H1 (cell line): ENCODE measurements around the gene CERS3. TPM values are rescaled to one million over a fixed set of nuclear protein-coding genes. Genes with fewer than 3 reads are reported as not detected.

Source experiments
- CTCF ChIA-PET: fragments of 300-600 bp; sonication (Branson Sonifier 250); formaldehyde crosslinking; loops from one replicate; lab custom pipeline; 2021; ENCODE audit not compliant: partially characterized antibody; lab: Charles Lee
- POLR2A ChIA-PET: fragments of 300-600 bp; sonication (Branson Sonifier 250); formaldehyde crosslinking; loops from one replicate; lab custom pipeline; 2021; ENCODE audit warnings: inconsistent platforms; ENCODE audit not compliant: partially characterized antibody; lab: Charles Lee
- DNase-seq, 2 experiments: peaks; one replicate each; pipeline versions ENCODE4 v3.0.0 to v3.0.0-alpha.2; 2010 to 2022; ENCODE audit warnings: low spot score in 2 of 2, low read depth in 1 of 2, mixed read lengths in 1 of 2
- FAIRE-seq: peaks from 2 replicates; lab custom pipeline; 2011; peaks lifted over from hg19 to GRCh38; lab: Jason Lieb, UNC
- H2AFZ ChIP-seq: 2 replicates; pipeline ENCODE4 v1.8.1; 2012; ENCODE audit warnings: low read length, inconsistent platforms
- H2AK5ac ChIP-seq: 2 replicates; pipeline ENCODE4 v1.6.1; 2013; ENCODE audit warnings: low read depth, low read length
- H2BK120ac ChIP-seq: replicated peaks from 2 replicates; pipeline ENCODE3; 2013; ENCODE audit warnings: low read depth, low read length, inconsistent platforms
- H2BK12ac ChIP-seq: 2 replicates; pipeline ENCODE4 v1.6.1; 2013; ENCODE audit warnings: low read depth, low read length
- H2BK15ac ChIP-seq: 2 replicates; pipeline ENCODE4 v1.6.1; 2013; ENCODE audit warnings: low read length
- H2BK20ac ChIP-seq: 2 replicates; pipeline ENCODE4 v1.6.1; 2013; ENCODE audit warnings: low read length
- H2BK5ac ChIP-seq: 2 replicates; pipeline ENCODE4 v1.6.1; 2013; ENCODE audit warnings: low read depth, low read length
- H3K14ac ChIP-seq: 2 replicates; pipeline ENCODE4 v1.6.1; 2013; ENCODE audit warnings: inconsistent platforms; ENCODE audit not compliant: insufficient read length
- H3K18ac ChIP-seq: 2 replicates; pipeline ENCODE4 v1.6.1; 2013; ENCODE audit warnings: low read length; ENCODE audit errors: extremely low read depth
- H3K23ac ChIP-seq: 2 replicates; pipeline ENCODE4 v1.6.1; 2013; ENCODE audit warnings: inconsistent platforms; ENCODE audit not compliant: insufficient read length
- H3K23me2 ChIP-seq: 2 replicates; pipeline ENCODE4 v1.6.1; 2013; ENCODE audit warnings: low read depth, low read length
- H3K27ac ChIP-seq: 2 replicates; pipeline ENCODE4 v1.6.1; 2011; ENCODE audit warnings: low read depth, low read length, inconsistent platforms
- H3K27me3 ChIP-seq, 4 experiments: replicated peaks in 1 of 4; 1 replicate in 1 of 4; 2 replicates in 3 of 4; pipeline versions ENCODE4 v1.6.1 to v1.8.1; 2011 to 2013; ENCODE audit warnings: low read length in 3 of 4, mild to moderate bottlenecking in 3 of 4, inconsistent platforms in 2 of 4, mixed read lengths in 2 of 4, moderate library complexity in 1 of 4; ENCODE audit not compliant: control insufficient read depth in 3 of 4, insufficient read depth in 3 of 4; ENCODE audit errors: extremely low read depth in 1 of 4
- H3K36me3 ChIP-seq, 4 experiments: 2 replicates each; pipeline versions ENCODE4 v1.6.1 to v1.8.1; 2011 to 2013; ENCODE audit warnings: mild to moderate bottlenecking in 4 of 4, low read length in 3 of 4, moderate library complexity in 2 of 4, control low read depth in 1 of 4, inconsistent platforms in 1 of 4; ENCODE audit not compliant: insufficient read depth in 4 of 4, control insufficient read depth in 2 of 4
- H3K4ac ChIP-seq: replicated peaks from 2 replicates; pipeline ENCODE3; 2013; ENCODE audit warnings: low read length, low read depth, mixed read lengths, inconsistent platforms; ENCODE audit not compliant: insufficient read length
- H3K4me1 ChIP-seq, 4 experiments: replicated peaks in 1 of 4; 1 replicate in 1 of 4; 2 replicates in 3 of 4; pipeline versions ENCODE4 v1.6.1 to v1.8.1; 2011 to 2013; ENCODE audit warnings: low read length in 3 of 4, inconsistent platforms in 2 of 4, mixed read lengths in 1 of 4; ENCODE audit not compliant: insufficient read depth in 4 of 4, control insufficient read depth in 3 of 4
- H3K4me2 ChIP-seq, 2 experiments: 2 replicates each; pipeline versions ENCODE4 v1.6.1 to v1.8.1; 2011 to 2013; ENCODE audit warnings: low read depth in 2 of 2, low read length in 2 of 2, control low read depth in 1 of 2, inconsistent platforms in 1 of 2, mild to moderate bottlenecking in 1 of 2; ENCODE audit not compliant: insufficient read depth in 1 of 2
- H3K4me3 ChIP-seq, 4 experiments: fragments of 200-600, 300-600 bp in 1 of 4; sonication (generic), shearing (Covaris generic), sonication (Bioruptor Twin) in 1 of 4; 2 replicates each; pipeline versions ENCODE4 v1.5.1 to v1.8.1; 2011 to 2016; ENCODE audit warnings: low read length in 4 of 4, low read depth in 3 of 4, control low read depth in 2 of 4, inconsistent platforms in 2 of 4, mild to moderate bottlenecking in 2 of 4, mixed read lengths in 1 of 4, moderate library complexity in 1 of 4; ENCODE audit not compliant: insufficient read depth in 2 of 4; ENCODE audit errors: extremely low read depth in 1 of 4
- H3K56ac ChIP-seq: replicated peaks from 2 replicates; pipeline ENCODE3; 2013; ENCODE audit warnings: low read depth, mild to moderate bottlenecking, mixed read lengths, low read length, inconsistent platforms; ENCODE audit not compliant: insufficient read length
- H3K79me1 ChIP-seq: 2 replicates; pipeline ENCODE4 v1.6.1; 2013; ENCODE audit warnings: low read depth, low read length, control low read depth
- H3K79me2 ChIP-seq, 2 experiments: 2 replicates each; pipeline versions ENCODE4 v1.6.1 to v1.8.1; 2012 to 2013; ENCODE audit warnings: low read length in 2 of 2, mild to moderate bottlenecking in 2 of 2, inconsistent platforms in 1 of 2; ENCODE audit not compliant: insufficient read depth in 2 of 2, control insufficient read depth in 1 of 2
- H3K9ac ChIP-seq, 4 experiments: replicated peaks in 1 of 4; 1 replicate in 1 of 4; 2 replicates in 3 of 4; pipeline versions ENCODE4 v1.6.1 to v1.8.1; 2011 to 2013; ENCODE audit warnings: low read depth in 3 of 4, low read length in 3 of 4, control low read depth in 2 of 4, mild to moderate bottlenecking in 2 of 4, moderate library complexity in 2 of 4, inconsistent platforms in 1 of 4; ENCODE audit errors: extremely low read depth in 1 of 4
- H3K9me3 ChIP-seq, 2 experiments: 2 replicates each; pipeline versions ENCODE4 v1.6.1 to v1.8.1; 2012 to 2013; ENCODE audit warnings: mild to moderate bottlenecking in 2 of 2, moderate library complexity in 2 of 2, control low read depth in 1 of 2, inconsistent platforms in 1 of 2, low read depth in 1 of 2, low read length in 1 of 2, mixed read lengths in 1 of 2; ENCODE audit not compliant: insufficient read depth in 2 of 2
- H4K20me1 ChIP-seq, 2 experiments: replicated peaks in 1 of 2; 2 replicates each; pipeline versions ENCODE3 to v1.8.1; 2011 to 2013; ENCODE audit warnings: inconsistent platforms in 2 of 2, low read length in 2 of 2, mild to moderate bottlenecking in 1 of 2; ENCODE audit not compliant: insufficient read depth in 2 of 2, control insufficient read depth in 1 of 2
- H4K5ac ChIP-seq: 2 replicates; pipeline ENCODE4 v1.6.1; 2013; ENCODE audit warnings: low read length, low read depth, mixed read lengths, inconsistent platforms; ENCODE audit not compliant: insufficient read length
- H4K8ac ChIP-seq: 2 replicates; pipeline ENCODE4 v1.8.0; 2013; ENCODE audit warnings: mild to moderate bottlenecking, moderate library complexity, low read length, inconsistent platforms; ENCODE audit not compliant: insufficient read depth; ENCODE audit errors: extremely low read depth
- H4K91ac ChIP-seq: replicated peaks from 2 replicates; pipeline ENCODE3; 2013; ENCODE audit warnings: low read length, mixed read lengths, inconsistent platforms; ENCODE audit not compliant: insufficient read length
- BACH1 ChIP-seq: IDR thresholded peaks from 2 replicates; pipeline ENCODE4 v1.6.1; 2012; ENCODE audit warnings: low read length, improper control_type of control experiment
- CREB1 ChIP-seq: IDR thresholded peaks from 2 replicates; pipeline ENCODE4 v1.6.1; 2012; ENCODE audit warnings: inconsistent platforms
- NANOG ChIP-seq: IDR thresholded peaks from 2 replicates; pipeline ENCODE4 v1.6.1; 2011; ENCODE audit warnings: low read length, low read depth, mild to moderate bottlenecking, inconsistent platforms; ENCODE audit not compliant: insufficient read depth, poor library complexity, severe bottlenecking
- RAD21 ChIP-seq, 2 experiments: IDR thresholded peaks in 1 of 2; conservative IDR thresholded peaks in 1 of 2; 2 replicates each; pipeline ENCODE4 v1.6.1; 2011; ENCODE audit warnings: low read depth in 2 of 2, low read length in 2 of 2, improper control_type of control experiment in 1 of 2, inconsistent platforms in 1 of 2, mild to moderate bottlenecking in 1 of 2, moderate library complexity in 1 of 2
- RBBP5 ChIP-seq: IDR thresholded peaks from 2 replicates; pipeline ENCODE4 v1.7.1; 2012; ENCODE audit warnings: low read depth, mild to moderate bottlenecking, inconsistent platforms, low read length, moderate library complexity, borderline replicate concordance
- RFX5 ChIP-seq: IDR thresholded peaks from 2 replicates; pipeline ENCODE4 v1.6.1; 2011; ENCODE audit warnings: low read depth, low read length, improper control_type of control experiment, borderline replicate concordance
- RNF2 ChIP-seq: fragments of 200-900, 300-1000 bp; sonication (generic); IDR thresholded peaks from 2 replicates; pipeline ENCODE4 v1.7.1; 2016; ENCODE audit warnings: borderline replicate concordance, low read depth, mild to moderate bottlenecking, antibody characterized with exemption, low read length; ENCODE audit not compliant: poor library complexity, severe bottlenecking; ENCODE audit errors: missing control alignments
- RXRA ChIP-seq: IDR thresholded peaks from 2 replicates; pipeline ENCODE4 v1.6.1; 2011; ENCODE audit warnings: low read depth, mild to moderate bottlenecking, low read length, moderate library complexity; ENCODE audit not compliant: insufficient read depth
- SP1 ChIP-seq: IDR thresholded peaks from 2 replicates; pipeline ENCODE4 v1.6.1; 2011; ENCODE audit warnings: low read depth, low read length
- TAF7 ChIP-seq: optimal IDR thresholded peaks from 2 replicates; pipeline ENCODE3; 2011; ENCODE audit warnings: low read depth, mild to moderate bottlenecking, inconsistent platforms, low read length, moderate library complexity, borderline replicate concordance
- TBP ChIP-seq: IDR thresholded peaks from 2 replicates; pipeline ENCODE4 v1.6.1; 2011; ENCODE audit warnings: low read depth, low read length, improper control_type of control experiment
- WGBS, 2 experiments: shearing (Covaris generic) in 1 of 2; methylation state at CpG; one replicate each; pipeline versions ENCODE4 v1.1.6 to v1.1.7; 2013 to 2015; ENCODE audit warnings: low lambda C conversion rate in 2 of 2, mixed read lengths in 2 of 2, inconsistent platforms in 1 of 2, low coverage in 1 of 2, missing lambda C conversion rate in 1 of 2; ENCODE audit not compliant: insufficient replicate concordance in 2 of 2, insufficient coverage in 1 of 2, insufficient read length in 1 of 2; ENCODE audit errors: extremely low coverage in 1 of 2, missing lambda C conversion rate in 1 of 2; 5-methylcytosine and 5-hydroxymethylcytosine counted together
- polyA plus RNA-seq, 7 experiments: library from polyadenylated mRNA; depleted of rRNA in 3 of 7; stranded (reverse) in 5 of 7; unstranded in 2 of 7; fragments of >200 nt in 5 of 7; fragments of 200-250 nt in 2 of 7; gene quantifications; 1 replicate in 5 of 7; 2 replicates in 1 of 7; 4 replicates in 1 of 7; pipeline versions ENCODE4 v1.2.1 to v1.2.3, GENCODE V29; 2011 to 2013; ENCODE audit warnings: missing spikeins in 2 of 7, mixed read lengths in 2 of 7
- total RNA-seq: library from RNA; stranded (reverse); fragmentation: NEBNext Ultra II Directional; extraction: Animal tissue kit (Norgen Biotek cat#: 25700); gene quantifications from 2 replicates; pipeline ENCODE4 v1.2.1, GENCODE V29; 2021

Gene CERS3
- total and polyA plus RNA-seq, 2 of the 8 experiments (the other 6 are each of a cell fraction or from before 2014, with no cell fraction given): 0.62 TPM; not detected in 1

DNA sequence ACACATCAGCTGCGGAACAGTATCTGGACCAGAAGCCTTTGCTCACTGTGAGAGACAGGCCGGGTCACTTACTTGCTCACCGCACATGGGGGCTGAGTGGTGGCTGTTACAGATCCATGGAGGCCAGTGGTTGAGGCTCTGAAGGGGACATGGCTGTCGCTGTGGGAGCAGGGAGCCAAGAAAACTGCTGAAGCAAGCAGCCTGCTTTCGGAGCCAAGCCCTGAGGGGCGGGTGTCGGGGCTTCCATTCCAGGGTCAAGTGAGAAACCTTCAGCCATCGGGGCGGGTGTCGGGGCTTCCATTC lies 144.7 kb downstream of the CERS3 start:
- FAIRE-seq: no peak
- no peak for TF ChIP-seq RBBP5
- no peak for TF ChIP-seq TAF7
- no peak for TF ChIP-seq RNF2
- no peak for TF ChIP-seq RFX5
- no peak for TF ChIP-seq TBP
- TF ChIP-seq CREB1: no peak
- TF ChIP-seq RXRA: no peak
- no peak for TF ChIP-seq RAD21 (IDR thresholded peaks at IDR 0.05 in 1 of 2, conservative IDR thresholded peaks at IDR 0.05 in 1 of 2; ENCODE audit: low read depth in 2 of 2, low read length in 2 of 2)
- no peak for TF ChIP-seq BACH1
- no peak for TF ChIP-seq SP1
- no peak for TF ChIP-seq NANOG
- no peak overlapping the region for H2BK12ac ChIP-seq
- H3K9me3 ChIP-seq: peaks cover 37 to 38% of the 10 kb centered on the region in 2 experiments
- H2AK5ac ChIP-seq: no peak overlapping the region
- no peaks in the 10 kb centered on the region for H3K27me3 ChIP-seq
- H3K23ac ChIP-seq: no peak overlapping the region
- 64% methylated on average over 7 of the region's 10 CpGs; no CpG with 5 or more reads in 1 of the 2 experiments for WGBS, 2 experiments
- H2BK5ac ChIP-seq: no peak overlapping the region
- no peak overlapping the region for H4K5ac ChIP-seq
- ChIA-PET CTCF (interaction anchor here (0.6 to 8.8 kb wide), 12 partner anchors 9 to 402 kb away, joined by 3 to 76 read pairs (median 3); no protein-coding TSS in a partner anchor), POLR2A (interaction anchor here (1.4 kb wide), 1 partner anchor 34 kb away, joined by 6 read pairs; no protein-coding TSS in a partner anchor)
- H4K8ac ChIP-seq: no peak overlapping the region
- no peaks in the 10 kb centered on the region for H3K79me1 ChIP-seq
- H2BK20ac ChIP-seq: 0 out of 2 replicates have a peak overlapping the region, but pooled peaks have one; percentile 86
- H3K4me3 ChIP-seq: no peak overlapping the region
- H2BK120ac ChIP-seq: no peak overlapping the region
- DNase-seq: no peak
- H3K56ac ChIP-seq: no peak overlapping the region
- no peak overlapping the region for H4K91ac ChIP-seq
- H2BK15ac ChIP-seq: no peak overlapping the region
- H3K14ac ChIP-seq: no peak overlapping the region
- H3K27ac ChIP-seq: no peak overlapping the region
- H2AFZ ChIP-seq: no peak overlapping the region
- H3K4me2 ChIP-seq: no peak overlapping the region
- no peak overlapping the region for H3K18ac ChIP-seq
- no peaks in the 10 kb centered on the region for H3K79me2 ChIP-seq
- no peak overlapping the region for H3K4ac ChIP-seq
- no peaks in the 10 kb centered on the region for H3K36me3 ChIP-seq
- no peaks in the 10 kb centered on the region for H4K20me1 ChIP-seq
- H3K23me2 ChIP-seq: no peaks in the 10 kb centered on the region
- H3K4me1 ChIP-seq: no peaks in the 10 kb centered on the region
- no peak overlapping the region for H3K9ac ChIP-seq
